ENCODE measurements around the gene PHF21A. TPM values are rescaled to one million over a fixed set of nuclear protein-coding genes. Genes with fewer than 3 reads are reported as not detected.
"Not testable (repeated sequence)": the region's sequence is repeated elsewhere in the genome, so short reads cannot be mapped to it uniquely, and the experiment has no call there.

PHF21A gene
- total RNA-seq, 1 donor from 2014 or later, result 69.7 TPM

DNA sequence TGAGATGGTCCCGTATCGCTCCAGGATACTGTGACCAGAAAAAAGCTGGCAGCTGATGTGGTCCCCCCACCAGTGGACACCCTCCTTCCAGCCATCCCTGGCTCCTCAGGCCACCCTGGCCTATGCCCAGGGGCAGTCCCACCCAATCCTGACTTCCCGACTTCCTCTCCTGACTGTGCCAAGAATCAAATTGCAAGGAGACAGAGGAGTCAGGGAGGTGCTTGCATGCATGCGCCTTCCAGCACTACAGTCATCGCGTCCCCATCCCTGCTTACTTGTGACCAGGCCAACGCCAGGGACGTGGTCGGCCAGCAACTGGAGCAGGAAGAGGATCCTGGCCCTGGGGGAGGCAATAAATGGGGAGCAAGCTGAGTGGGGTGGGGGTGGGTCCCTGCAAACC lies 210.6 kb downstream of the PHF21A start:
- no peak overlapping the region for H3K4me3 ChIP-seq
- intact Hi-C loops (cut with DNase I), result no loop called here
- H3K9me3 ChIP-seq, result no peaks in the 10 kb centered on the region
- no peak for DNase-seq (ENCODE audit: low spot score in 2 of 2)
- TF ChIP-seq, protein P1, sequence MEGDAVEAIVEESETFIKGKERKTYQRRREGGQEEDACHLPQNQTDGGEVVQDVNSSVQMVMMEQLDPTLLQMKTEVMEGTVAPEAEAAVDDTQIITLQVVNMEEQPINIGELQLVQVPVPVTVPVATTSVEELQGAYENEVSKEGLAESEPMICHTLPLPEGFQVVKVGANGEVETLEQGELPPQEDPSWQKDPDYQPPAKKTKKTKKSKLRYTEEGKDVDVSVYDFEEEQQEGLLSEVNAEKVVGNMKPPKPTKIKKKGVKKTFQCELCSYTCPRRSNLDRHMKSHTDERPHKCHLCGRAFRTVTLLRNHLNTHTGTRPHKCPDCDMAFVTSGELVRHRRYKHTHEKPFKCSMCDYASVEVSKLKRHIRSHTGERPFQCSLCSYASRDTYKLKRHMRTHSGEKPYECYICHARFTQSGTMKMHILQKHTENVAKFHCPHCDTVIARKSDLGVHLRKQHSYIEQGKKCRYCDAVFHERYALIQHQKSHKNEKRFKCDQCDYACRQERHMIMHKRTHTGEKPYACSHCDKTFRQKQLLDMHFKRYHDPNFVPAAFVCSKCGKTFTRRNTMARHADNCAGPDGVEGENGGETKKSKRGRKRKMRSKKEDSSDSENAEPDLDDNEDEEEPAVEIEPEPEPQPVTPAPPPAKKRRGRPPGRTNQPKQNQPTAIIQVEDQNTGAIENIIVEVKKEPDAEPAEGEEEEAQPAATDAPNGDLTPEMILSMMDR (IDR thresholded peaks at IDR 0.05), result no peak
- peaks cover 52 to 61% of the 10 kb centered on the region in 2 donors for H3K36me3 ChIP-seq
- H3K27me3 ChIP-seq, result no peaks in the 10 kb centered on the region
- no peaks in the 10 kb centered on the region for H3K4me1 ChIP-seq
- H3K27ac ChIP-seq, result no peak overlapping the region

DNA sequence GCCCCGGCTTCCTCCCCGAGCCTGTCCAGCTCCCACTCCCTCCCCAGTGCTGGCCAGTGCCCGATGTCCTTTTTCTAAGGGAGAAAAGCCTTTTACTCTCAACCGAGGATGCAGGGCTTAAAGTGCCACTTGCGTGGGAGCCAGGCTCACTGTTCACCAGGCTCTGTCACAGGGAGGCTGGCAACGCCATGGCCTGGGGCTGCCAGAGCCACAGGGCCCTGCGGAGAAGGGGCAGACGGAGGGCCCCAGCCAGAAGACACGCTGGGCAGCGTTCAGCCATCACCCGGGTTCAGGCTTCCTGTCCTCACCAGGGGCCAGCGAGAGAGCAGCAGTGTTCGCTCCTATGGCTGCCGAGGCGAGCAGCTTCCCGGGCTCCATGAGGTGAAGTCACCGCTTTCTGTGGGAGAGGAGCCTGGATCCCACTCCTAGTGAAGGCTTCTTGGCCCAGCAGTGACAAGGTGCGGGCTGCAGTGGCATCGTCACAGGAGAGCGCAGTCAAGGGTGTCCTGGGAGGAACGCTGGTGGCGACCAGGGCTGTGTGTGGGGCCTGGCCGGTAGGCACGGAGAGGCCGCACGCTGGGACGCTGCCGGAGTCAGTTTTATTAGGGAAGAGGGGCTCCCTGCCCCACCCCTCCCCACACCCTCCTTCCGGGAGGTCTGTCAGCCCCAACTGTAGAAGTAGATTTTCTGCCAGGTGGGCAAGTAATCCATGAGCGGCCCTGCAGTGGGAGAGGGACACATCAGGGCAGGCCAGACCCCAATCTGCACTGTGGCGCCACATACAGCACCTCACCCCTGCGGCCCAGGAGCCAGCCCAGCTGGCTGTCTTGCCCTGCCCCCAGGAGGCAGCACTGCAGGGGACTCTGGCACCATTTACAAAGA lies 211.4 kb downstream of the PHF21A start:
- Histone ChIP-seq H3K36me3 (peaks cover 52 to 53% of the 10 kb centered on the region in 2 donors), H3K4me1 (no peaks in the 10 kb centered on the region), H3K27ac (no peak overlapping the region), H3K4me3 (no peak overlapping the region), H3K27me3 (no peaks in the 10 kb centered on the region), H3K9me3 (no peaks in the 10 kb centered on the region)
- intact Hi-C loops (cut with DNase I), result no loop called here
- DNase-seq (ENCODE audit: low spot score in 2 of 2), result no peak
- TF ChIP-seq, protein P1 (IDR thresholded peaks at IDR 0.05), result no peak

DNA sequence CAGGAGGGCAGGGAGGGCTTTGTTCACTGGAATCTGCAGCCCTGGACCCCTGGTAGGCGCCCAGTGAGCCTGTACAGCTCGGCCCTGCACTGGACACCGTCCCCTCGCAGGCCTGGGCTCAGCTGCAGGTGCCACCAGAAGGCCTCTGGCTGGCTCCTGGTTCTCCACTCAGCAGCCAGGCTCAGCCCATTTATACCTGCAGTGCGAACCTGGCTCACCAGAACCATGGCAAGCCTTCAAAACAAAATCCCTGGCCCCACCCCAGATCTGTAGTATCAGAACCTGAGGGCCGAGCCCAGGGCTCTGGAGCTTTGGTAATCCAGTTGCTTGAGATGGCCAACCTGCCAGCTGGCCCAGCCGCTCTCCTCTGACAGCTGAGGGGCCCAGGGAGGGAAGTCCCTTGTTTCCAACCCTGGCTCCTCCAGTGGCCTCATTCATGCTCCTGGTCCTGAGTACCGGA lies 213.3 kb downstream of the PHF21A start:
- Histone ChIP-seq H3K4me1 (no peaks in the 10 kb centered on the region), H3K27ac (no peak overlapping the region), H3K27me3 (no peaks in the 10 kb centered on the region), H3K9me3 (no peaks in the 10 kb centered on the region), H3K36me3 (peaks cover 35 to 44% of the 10 kb centered on the region in 2 donors), H3K4me3 (no peak overlapping the region)
- intact Hi-C loops (cut with DNase I), result no loop called here
- DNase-seq (ENCODE audit: low spot score in 2 of 2), result no peak
- TF ChIP-seq, protein P1 (IDR thresholded peaks at IDR 0.05), result no peak

DNA sequence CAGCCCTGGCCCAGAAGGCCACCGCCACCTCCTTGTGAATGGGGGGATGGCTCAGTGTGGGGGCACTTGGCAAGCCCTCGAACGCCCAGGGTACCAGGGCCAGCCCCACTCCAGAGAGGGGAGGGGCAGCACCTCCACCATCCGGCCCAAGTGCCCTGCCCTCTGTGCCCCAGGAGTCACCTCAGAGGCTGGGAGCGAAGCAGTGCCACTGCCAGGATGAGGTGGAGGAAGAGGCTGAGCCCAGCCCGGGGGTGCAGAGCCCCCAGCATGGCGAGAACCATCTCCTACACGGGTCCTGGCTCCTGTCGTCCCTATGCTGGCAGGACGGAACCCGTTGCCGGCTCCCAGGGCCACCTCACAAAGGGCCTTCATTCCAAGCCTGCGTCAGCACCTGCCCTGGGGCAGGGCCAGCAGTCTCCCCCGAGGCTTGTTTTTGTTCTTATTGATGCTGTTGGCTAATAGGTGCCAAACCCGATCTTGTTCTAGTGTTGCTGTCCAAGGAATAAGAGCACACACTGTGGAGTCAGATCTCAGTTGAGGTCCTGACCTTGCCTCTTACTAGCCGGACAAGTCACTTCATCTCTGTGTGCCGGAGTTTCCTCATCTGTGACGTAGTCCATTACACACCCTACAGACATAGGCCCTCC lies 214.2 kb downstream of the PHF21A start, which contains the start of gene FREY1:
TSS of gene FREY1 (minus strand) at position 307 of the 647 bp plus-strand sequence. CDS start at position 281, 26 bp downstream.
- Histone ChIP-seq H3K27me3 (no peaks in the 10 kb centered on the region), H3K4me1 (no peaks in the 10 kb centered on the region), H3K36me3 (peaks cover 28 to 38% of the 10 kb centered on the region in 2 donors), H3K9me3 (no peaks in the 10 kb centered on the region), H3K27ac (no peak within 1 kb of the TSS), H3K4me3 (no peak within 1 kb of the TSS)
- intact Hi-C loops (cut with DNase I), result no loop called here
- TF ChIP-seq, protein P1 (IDR thresholded peaks at IDR 0.05), result no peak
- DNase-seq (ENCODE audit: low spot score in 2 of 2), result no peak

DNA sequence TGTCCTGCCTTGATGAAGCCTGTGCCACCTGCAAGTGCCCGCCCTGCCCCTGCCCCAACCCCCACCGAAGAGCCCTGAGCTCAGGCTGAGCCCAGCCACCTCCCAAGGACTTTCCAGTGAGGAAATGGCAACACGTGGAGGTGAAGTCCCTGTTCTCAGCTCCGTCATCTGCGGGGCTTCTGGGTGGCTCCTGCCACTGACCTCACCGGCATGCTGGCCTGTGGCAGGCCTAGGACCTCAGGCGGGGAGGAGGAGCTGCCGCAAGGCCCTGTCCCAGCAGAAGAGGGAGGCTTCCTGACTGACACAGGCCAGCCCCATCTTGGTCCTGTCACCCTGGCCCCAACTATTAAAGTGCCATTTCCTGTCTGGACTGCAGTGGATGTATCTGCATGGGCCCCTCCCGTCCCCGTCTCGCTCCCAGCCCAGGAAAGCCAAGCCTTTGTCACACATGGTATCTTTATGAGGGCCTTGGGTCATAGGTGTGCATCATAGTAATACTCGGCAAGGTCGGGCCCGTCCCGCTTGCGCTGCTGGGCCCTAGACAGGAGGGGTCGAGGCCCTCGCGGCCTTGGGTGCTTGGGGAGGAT lies 215.1 kb downstream of the PHF21A start:
- Histone ChIP-seq H3K36me3 (peaks cover 19 to 29% of the 10 kb centered on the region in 2 donors), H3K4me1 (peaks cover 0 to under 1% of the 10 kb centered on the region in 2 donors), H3K9me3 (no peaks in the 10 kb centered on the region), H3K4me3 (no peak overlapping the region), H3K27me3 (no peaks in the 10 kb centered on the region), H3K27ac (no peak overlapping the region)
- TF ChIP-seq, protein P1 (IDR thresholded peaks at IDR 0.05), result no peak
- intact Hi-C loops (cut with DNase I), result no loop called here
- DNase-seq (ENCODE audit: low spot score in 2 of 2), result no peak

DNA sequence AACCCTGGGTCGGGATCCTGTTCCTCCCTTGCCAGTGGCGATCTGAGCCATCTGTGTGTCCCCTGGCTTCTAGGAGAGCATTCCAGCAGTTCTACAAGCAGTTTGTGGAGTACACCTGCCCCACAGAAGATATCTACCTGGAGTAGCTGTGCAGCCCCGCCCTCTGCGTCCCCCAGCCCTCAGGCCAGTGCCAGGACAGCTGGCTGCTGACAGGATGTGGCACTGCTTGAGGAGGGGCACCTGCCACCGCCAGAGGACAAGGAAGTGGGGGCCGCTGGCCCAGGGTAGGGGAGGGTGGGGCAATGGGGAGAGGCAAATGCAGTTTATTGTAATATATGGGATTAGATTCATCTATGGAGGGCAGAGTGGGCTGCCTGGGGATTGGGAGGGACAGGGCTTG lies 215.7 kb downstream of the PHF21A start:
- H3K36me3 ChIP-seq, result peaks cover 13 to 22% of the 10 kb centered on the region in 2 donors
- H3K4me3 ChIP-seq; H3K4me1 ChIP-seq; intact Hi-C loops (cut with DNase I); H3K9me3 ChIP-seq; DNase-seq (ENCODE audit: low spot score in 2 of 2); H3K27ac ChIP-seq; H3K27me3 ChIP-seq: not testable (repeated sequence)

All from ascending aorta (tissue), 2 donors.